Left renal pelvis (tissue), 4 donors: ENCODE data around the gene LMX1A. TPM values are rescaled to one million over a fixed set of nuclear protein-coding genes. Genes with fewer than 3 reads are reported as not detected.

ENCODE experiments used
- DNase-seq, 4 donors: peaks; one replicate each; pipeline ENCODE4 v3.0.0-alpha.2; 2013; ENCODE audit warnings: low read depth in 4 of 4, low spot score in 3 of 4
- polyA plus RNA-seq, 4 donors: library from polyadenylated mRNA; unstranded; fragments of 120-200 nt; gene quantifications; one replicate each; pipeline ENCODE4 v1.2.1, GENCODE V29; 2013; ENCODE audit not compliant: insufficient read length in 4 of 4

The LMX1A gene
- polyA plus RNA-seq, 4 donors, result 0.90 TPM; not detected in 3

GRCh38 chr1:165328136-165328535 lies 28.4 kb downstream of the LMX1A start:
- no peak for DNase-seq

- no peak for DNase-seq
Observed at GRCh38 chr1:165327538-165327937, 29.0 kb downstream of the LMX1A start.

GRCh38 chr1:165325460-165326203 lies 30.9 kb downstream of the LMX1A start:
- DNase-seq, result no peak

- no peak for DNase-seq
Observed at GRCh38 chr1:165324050-165324449, 32.5 kb downstream of the LMX1A start.

- no peak for DNase-seq
Observed at GRCh38 chr1:165317612-165318011, 38.9 kb downstream of the LMX1A start.

- DNase-seq, result no peak
Observed at GRCh38 chr1:165316153-165316772, 40.3 kb downstream of the LMX1A start.

GRCh38 chr1:165315481-165315880 lies 41.0 kb downstream of the LMX1A start:
- no peak for DNase-seq

- DNase-seq, result no peak
Observed at GRCh38 chr1:165313903-165314302, 42.6 kb downstream of the LMX1A start.

- DNase-seq, result no peak
Observed at GRCh38 chr1:165312591-165312990, 43.9 kb downstream of the LMX1A start.

GRCh38 chr1:165306543-165307434 lies 49.7 kb downstream of the LMX1A start:
- no peak for DNase-seq

- DNase-seq, result no peak
Observed at GRCh38 chr1:165303386-165303785, 53.1 kb downstream of the LMX1A start.

GRCh38 chr1:165300400-165300903 lies 56.1 kb downstream of the LMX1A start:
- DNase-seq, result no peak

- no peak for DNase-seq
Observed at GRCh38 chr1:165298203-165298820, 58.2 kb downstream of the LMX1A start.

GRCh38 chr1:165296205-165296604 lies 60.3 kb downstream of the LMX1A start:
- no peak for DNase-seq

GRCh38 chr1:165290148-165290547 lies 66.4 kb downstream of the LMX1A start:
- no peak for DNase-seq

GRCh38 chr1:165289556-165289955 lies 67.0 kb downstream of the LMX1A start:
- DNase-seq, result no peak

GRCh38 chr1:165288350-165289120 lies 68.0 kb downstream of the LMX1A start:
- DNase-seq, result peak in 1 of 4 donors; percentile 12

GRCh38 chr1:165287781-165288180 lies 68.7 kb downstream of the LMX1A start:
- DNase-seq, result no peak

GRCh38 chr1:165287329-165287728 lies 69.2 kb downstream of the LMX1A start:
- no peak for DNase-seq

- DNase-seq, result no peak
Observed at GRCh38 chr1:165284454-165284853, 72.1 kb downstream of the LMX1A start.
